GM21423 (cell line): ENCODE data around the gene DLK1.

Experiments
- ATAC-seq: cut with Tn5 transposase; IDR thresholded peaks from one replicate; pipeline ENCODE4 v1.9.1; 2021; ENCODE audit warnings: mild to moderate bottlenecking, moderate library complexity; ENCODE audit not compliant: unreplicated experiment

The DLK1 gene

DNA sequence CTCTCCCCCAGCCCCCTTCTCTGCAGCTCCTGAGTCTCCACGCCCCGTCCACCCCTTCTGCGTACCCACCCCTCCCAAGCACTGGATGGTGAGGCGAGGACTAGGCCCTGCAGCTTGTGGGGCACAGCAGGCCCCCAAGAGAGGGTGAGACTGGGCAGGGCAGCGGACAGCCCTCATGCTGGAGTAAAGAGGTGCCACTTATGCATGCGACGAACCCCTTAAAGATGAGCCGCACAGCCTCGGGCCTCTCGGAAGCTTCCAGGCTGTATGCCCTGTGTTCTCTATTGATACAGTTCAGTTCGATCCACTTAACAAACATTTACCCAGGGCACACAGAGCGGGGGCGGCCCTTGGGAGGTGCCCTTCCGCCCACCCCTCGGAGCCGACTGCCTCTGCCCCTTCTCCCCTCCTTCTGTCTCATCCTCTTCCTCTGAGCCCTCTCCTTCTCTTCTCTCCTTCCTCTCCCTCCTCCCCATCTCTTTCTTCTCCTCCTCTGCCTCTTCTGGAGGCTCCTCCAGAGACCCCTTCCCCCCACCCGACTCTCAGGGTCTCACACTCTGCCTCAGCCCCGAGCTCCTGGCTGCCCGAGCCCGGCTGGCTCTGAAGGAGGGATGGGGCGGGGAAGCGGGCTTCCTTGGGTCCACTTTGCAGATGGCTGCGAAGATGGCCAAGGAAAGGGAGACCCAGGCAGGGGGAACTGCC lies 32.7 kb upstream of the DLK1 start:
- ATAC-seq = no peak

DNA sequence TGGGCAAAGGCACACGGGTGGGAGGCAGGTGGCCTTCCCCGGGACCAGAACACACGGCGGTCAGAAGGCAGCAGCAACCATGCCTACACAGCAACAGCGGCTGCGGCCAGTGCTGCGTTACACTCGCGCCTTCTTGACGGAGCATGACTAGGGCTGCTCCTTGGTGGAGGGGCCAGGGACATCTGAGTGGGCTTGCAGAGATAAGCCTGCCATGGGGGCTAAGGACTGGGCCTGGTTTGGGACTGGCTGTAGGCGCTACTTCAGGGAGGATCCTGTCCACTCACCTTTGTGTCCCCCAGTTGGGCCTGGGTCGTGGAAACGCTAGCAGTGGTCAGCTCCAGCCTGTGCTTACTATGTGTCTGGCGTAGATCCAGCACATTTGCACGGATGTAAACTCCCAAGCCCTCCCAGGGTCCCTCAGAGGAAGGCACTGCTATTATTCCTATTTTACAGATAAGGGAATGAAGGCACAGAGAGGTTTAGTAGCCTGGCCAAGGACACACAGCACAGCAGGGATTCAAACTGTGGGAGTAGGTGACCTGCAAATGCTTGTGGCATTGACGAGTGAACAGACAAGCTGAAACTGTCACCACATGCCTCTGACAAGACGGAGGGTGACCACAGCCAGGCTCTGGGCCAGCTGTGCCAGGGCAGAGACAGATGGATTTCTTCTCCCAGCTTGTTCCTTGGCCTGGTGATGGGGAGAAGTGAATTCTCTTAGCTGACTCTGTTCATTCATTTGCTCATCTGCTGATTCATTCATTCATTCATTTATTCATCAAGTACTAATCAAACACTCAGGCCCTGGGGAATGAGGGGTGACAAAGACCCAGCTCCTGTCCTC lies 31.9 kb upstream of the DLK1 start:
- ATAC-seq = no peak

DNA sequence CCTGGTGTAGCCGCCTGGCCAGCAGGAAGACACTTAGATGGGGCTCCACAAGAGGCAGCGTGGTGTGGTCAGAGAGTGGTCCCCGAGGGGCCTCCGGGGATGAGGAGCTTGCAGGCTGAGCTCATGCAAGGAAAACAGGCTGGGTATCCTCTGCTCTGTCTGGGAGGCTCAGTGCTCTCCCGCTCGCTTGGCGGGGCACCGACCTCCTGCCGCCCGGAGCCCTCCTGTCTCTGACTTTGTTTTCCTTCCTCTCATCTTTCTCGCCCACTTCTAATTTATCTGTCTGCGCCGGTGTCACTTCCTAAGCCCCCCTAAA lies 31.3 kb upstream of the DLK1 start:
- ATAC-seq = no peak

DNA sequence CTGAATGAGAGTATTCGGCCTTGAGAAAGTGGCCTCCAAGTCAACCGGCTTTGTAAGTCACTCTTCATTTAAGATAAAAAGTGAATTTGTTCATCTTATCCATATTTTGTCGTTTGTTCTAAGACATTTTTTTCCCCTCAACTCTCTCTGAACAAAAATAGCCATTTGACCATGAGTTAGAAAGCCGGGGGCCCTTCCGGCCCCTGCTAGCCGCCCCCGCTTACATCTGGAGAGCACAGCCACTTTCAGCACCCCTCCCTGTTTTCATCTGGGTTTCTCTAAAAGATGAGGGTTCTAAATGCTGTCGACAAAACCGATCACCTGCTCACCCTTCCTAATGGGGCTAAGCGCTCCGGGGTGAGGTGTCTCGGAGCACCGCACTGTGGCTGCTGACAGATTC lies 30.7 kb upstream of the DLK1 start:
- ATAC-seq = no peak

DNA sequence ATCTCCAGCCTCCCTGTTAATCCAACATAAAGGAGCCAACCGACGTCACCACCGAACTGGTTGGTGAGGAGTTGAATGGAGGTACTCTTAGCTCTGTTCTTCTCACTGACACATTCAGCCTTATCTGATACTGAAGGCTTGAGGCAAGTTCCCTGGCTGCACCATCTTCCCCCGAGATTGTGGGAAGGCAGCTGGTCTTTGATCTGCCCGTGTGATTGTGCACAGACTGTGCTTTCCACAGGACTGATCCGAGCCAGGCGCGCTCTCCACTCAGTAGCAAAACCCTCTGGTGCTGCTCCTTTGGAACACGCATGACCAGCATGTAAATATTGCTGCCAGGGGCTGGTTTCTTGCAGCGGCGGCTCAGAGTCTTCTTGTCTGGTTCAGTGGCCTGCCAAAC lies 30.1 kb upstream of the DLK1 start:
- no peak for ATAC-seq

DNA sequence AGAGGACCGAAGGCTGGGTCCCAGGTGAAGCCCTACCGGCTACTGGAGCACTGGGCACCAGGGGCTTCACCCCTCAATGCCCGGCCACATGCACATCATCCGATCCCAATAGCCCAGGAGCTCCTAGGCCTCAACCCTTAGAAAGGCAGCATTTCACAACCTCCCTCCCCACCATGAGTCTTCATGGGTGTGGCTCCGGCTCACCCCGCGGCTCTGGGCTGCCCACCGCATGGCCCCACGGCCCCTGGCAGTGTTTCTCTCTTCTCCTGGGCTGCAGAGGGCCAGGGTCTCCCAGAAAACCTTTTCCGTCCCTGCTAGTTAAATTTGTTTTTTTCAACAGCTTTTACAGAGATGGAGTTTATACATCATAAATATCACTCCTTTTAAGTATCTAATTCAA lies 28.6 kb upstream of the DLK1 start:
- no peak for ATAC-seq

DNA sequence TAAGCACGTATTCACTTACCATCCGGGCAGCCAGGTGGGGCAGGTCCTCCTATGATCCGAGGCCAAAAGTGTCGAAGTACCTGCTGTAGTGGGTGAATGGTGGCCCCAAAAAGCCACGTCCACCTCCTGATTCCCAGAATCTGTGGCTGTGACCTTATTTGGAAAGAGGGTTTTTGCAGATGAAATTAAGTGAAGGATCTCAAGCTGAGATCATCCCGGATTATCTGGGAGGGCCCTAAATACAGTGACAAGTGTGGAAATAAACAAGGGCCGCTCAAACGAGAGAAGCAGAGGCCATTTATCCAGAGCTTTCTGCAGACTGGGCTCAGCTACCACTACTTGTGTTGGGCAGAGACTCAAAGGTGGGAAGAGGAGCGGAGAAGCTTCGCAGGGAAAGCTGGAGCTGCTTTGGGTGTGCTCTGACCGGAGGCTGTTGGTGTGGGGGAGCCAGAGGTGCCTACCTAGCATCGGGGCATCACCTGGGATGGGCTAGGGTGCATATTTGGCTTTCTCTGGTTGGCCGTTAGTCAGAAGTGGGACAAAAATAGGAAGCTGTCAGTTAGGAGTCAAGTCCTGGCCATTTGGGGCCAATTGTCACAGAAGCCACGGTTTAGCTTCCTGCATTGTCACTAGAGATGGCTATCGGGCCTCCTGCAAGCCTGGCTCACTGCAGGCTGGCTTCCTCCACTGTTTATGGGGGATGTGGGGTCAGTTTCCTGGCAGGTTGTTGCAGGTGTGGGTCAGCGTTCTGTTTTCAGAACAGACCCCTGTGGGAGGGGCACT lies 27.8 kb upstream of the DLK1 start:
- no peak for ATAC-seq

DNA sequence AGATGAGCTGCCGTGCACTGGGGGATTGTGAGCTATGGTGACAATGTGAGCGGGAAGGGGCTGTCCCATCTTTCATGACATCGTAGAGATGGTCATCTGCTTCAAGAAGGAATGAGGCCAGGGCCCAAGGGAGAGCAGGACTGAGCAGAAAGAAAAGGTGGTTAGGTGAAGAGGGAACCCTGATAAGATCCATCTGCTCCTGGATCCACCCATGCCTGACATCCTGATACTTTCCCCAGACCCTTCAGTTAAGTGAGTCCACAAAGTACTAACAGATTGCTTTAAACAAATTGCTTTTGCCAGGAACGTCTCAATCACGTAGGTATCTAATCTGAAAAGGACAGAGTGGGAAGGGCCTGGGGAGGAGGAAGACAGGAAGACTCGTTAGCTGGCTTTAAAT lies 25.4 kb upstream of the DLK1 start:
- no peak for ATAC-seq

DNA sequence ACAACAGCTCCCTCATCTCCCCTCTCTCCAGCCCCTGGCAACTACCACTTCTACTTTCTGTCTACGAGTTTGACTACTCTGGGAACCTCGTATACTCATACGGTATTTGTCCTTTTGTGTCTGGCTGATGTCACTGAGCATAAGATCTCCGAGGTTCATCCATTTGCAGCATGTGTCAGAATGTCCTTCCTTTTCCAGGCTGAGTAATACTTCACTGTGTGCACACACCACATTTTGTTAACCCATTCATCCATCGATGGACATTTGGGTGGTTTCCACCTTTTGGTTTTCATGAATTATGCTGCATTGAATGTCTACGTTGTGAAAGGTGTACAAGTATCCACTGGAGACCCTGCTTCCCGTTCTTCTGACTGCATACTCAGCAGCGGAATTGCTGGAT lies 24.1 kb upstream of the DLK1 start:
- no peak for ATAC-seq

DNA sequence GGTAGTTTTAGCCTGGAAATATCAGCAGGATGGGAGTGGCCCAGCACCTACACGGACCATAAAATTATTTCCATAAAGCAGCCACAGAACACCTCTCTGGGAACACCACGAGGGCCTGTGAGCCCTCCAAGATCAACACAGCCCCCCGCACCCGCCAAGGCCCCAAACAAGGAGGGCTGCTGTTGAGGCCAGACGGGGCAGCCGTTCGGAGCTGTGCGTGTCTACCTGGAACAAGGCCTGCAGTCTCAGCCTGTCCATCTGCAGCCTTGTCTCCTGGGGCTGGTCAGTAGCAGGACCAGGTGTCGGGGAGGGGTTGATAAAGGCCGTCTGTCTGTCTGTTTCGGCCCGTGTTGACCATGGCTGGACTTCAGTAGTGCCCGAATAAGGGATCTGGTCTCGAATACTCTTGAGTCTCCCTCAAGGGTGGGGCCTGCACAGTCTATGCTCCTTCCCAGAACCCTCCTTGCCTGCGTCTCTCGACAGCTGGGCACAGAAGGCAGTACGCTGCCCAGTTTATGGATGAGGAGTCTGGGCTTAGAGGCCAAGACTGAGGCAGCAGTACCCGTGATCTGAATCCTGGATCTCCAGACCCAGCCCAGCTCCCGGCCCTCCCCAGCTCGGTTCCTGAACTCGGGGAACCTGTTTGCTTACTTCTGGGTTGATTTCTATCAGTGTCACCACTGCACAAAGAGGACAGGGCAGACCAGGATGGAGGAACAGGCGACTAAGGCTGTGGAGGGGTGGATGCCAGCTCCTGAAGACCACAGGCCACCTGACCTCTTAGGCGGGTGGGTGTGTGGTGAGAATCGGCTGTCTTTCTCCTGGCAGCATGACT lies 23.1 kb upstream of the DLK1 start:
- ATAC-seq = no peak

DNA sequence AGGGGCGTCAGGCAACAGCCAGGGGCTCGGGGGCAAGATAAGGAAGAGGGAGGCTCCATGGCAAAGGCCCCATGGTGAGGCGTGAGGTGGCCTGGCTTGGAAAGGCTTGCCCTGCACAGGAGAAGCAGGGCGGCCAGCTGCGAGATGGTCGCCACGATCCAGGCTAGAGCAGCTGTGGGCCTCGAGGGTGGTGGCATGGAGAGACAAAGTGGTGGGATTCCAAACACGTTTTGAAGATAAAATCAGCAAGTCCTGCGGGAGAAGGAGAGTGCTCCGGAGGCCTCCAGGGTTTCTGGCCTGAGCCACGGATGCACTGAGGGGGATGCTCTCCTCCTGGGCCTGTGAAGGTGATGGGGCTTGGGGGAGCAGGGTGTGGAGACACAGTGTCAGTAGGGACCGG lies 20.5 kb upstream of the DLK1 start:
- no peak for ATAC-seq

DNA sequence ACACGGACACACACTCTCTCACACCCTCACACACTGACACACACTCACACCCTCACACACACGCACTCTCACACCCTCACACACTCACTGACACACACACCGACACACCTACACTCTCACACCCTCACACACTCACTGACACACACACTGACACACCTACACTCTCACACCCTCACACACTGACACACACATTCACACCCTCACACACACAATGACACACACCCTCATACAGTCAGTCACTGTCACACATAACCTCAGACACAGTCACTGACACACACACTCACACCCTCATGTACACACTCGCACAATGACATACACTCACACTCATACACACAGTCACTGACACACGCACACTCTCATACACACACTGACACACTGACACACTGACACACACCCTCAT lies 19.8 kb upstream of the DLK1 start:
- no peak for ATAC-seq

DNA sequence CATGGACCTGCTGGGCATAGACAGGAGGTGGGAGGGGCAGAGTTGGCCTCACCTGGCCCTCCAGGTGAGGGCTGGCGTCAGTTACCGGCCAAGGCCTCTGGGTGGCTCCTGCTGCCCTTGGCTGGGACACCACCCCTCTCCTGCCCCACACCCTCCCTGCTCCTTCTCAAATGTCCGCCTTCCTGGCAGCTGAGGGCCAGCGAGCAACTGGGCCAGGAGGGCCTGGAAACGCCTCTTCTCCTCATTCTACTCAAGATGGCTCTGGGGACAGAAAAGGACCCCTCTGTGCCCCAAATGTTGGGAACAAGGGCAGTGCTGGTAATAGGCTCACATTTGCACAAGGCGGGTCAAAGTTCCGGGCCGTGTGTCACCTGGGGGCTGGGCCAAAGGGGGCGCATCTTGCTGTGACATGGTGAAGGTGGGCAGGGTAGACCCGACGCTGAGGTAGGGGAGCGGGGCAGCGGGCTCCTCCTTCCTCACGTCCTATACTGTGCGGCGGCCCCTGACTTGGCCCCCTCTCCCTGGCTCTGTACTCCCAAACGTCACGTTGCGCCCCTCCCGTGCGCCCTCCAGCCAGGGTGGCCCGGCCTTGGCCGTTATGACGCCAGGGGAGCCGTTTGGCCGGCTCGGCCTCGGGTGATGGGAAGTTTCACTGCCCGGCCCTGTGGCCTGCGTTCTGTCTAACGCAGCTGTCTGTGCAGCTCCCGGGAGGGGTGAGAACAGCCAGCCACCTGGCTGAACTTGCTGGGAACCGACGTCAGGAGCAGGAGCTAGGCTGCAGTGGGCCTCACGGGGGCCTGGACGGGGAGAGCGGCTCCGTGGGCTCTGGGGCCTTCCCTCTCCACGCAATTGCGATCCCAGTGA lies 18.0 kb upstream of the DLK1 start:
- no peak for ATAC-seq

DNA sequence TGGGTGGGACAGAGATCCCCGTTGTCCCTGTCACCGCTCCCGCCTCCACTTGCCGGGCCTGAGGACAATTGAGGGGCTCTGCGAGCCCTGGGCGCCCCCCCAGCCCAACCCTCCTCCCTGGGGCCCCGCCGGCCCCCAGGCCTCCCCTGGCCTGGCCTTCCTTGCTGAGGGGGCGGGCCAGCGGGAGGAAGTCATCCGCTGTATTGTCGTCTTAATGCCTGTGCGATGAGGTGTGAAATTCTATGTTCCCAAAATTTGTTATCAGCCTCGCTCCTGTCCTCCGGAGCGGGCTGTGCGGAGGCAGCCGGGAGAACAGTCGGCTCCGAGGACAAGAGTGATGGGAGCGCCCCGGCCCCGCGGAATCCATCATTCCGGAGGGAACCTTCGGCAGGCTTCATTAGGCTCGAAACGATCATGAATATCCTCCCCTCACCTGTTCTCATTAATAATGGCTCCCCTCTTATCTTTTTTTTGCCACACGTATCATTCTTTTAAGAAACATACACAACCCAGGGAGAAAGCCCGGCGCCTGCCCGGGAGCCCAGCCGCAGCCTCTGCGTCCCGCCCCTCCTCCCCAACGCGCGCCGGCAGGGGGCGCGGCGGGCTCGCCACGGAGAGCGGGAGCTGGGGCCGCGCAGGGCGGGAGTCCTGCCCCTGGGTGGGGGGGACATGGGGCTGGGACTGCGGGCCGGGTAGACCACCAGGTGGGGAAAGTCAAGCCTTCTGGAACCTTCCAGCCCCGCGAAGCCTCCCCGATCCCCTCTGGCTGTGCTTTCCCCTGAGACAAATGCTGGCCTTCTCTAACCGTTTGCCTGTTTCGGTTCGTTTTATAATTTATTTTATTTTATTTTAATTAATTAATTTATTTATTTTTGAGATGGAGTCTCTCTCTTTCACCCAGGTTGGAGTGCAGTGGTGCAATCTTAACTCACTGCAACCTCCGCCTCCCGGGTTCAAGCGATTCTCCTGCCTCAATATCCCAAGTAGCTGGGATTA lies 17.1 kb upstream of the DLK1 start:
- no peak for ATAC-seq

DNA sequence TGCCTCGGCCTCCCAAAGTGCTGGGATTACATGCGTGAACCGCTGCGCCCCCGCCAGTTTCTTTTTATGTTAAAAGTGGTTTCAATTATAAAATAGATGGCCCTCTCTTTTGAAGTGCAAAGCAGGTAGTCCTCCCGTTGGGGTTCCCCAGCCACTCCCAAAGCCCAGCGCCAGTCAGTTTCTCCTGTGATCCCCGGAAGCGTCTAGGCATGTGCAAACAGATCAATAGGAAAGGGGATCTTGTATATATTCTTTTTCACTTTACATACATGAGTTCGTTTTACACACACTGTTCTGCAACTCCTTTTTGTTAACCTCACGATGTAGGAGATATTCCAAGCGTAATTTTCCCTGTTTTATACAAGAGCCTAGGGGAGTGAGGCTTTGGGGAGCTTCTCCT lies 16.3 kb upstream of the DLK1 start:
- ATAC-seq = no peak

DNA sequence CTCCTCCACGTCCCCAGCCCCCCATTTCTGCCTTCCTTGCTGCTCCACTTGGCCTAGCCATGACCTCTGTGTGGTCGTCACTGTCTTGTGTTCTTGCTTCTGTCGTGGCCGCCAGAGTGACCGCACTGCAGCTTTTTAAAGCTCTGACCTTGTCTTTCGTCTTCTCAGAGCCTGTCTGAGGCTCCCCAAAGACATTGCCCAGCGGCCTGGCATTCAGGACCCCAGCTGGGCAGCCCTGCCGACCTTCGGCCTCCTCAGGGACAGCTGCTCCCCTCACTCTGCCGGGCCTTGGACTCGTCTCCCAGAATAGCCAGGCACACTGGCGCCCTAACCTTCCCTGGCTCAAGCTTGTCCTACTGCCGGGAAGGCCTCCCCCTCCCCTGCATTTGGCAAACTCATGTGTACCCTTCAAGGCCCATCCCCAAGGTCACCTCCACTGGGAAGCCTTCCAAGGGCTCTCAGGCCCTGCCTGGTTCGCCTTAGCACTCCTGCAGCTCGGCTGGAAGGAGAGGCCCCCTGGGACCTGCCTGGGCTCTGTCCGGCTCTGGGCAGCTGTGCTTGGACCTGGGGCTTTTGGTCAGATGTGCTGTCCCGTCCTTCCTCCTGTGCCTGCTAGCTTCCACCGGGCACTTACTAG lies 15.7 kb upstream of the DLK1 start:
- ATAC-seq = no peak

DNA sequence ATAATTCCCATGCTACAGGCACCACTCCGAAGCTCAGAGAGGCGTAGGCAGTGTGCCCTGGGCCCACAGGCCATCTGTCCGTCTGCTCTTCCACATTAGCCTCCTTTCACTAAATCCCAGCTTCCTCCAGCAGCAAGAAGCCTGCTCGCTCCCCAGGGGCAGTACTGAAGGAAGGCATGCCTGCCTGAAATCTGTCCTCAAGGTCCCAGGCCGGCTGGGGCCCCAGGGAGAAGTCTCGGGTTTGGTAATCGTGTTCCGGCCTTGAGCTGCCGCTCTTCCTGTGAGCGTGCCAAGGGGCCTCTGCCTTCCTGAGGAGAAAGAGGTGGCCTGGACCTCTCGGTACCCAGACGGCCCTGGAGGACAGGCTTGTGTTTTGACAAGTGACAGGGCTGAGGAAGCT lies 15.2 kb upstream of the DLK1 start:
- ATAC-seq = no peak

DNA sequence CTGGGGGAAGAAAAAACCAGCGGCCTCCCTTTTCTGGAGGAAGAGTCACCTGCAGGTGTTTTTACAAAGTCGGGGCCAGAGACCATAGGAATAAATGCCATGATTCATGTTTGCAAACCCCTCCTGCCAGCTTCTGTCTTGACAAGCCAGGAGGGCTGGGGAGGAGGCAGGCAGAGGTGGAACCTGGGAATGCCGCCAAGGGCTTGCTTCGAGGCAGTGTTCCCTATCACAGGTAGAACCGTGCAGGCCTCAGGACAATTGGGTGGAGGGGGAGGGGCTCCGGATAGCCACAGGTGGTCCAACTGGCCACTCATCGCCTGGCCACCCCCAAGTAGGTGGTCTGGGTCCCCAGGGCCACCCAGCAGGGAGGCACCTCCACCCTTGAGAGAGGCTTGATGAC lies 14.2 kb upstream of the DLK1 start:
- ATAC-seq = no peak

DNA sequence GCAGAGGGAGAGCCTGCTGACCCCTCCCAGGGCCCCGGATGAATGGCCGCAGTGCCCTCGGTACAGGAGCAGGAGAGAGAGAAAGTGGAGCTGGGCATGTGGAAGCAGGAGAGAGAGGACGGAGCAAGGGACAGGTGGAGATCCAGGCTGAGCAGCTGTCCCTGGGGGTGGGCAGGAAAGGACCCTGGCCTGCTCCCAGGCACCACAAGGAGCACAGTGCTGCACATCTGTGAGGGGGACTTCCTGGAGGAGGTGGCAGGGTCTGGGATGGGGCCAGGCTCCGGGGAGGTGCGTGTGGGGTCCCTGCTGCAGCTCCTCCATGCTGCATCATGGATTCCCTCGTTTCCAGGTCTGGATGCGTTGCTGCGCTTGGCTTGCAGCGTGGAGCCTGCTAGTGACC lies 13.0 kb upstream of the DLK1 start:
- no peak for ATAC-seq
